GM23338 (cell line): ENCODE measurements around the gene TMEM187. TPM values are rescaled to one million over a fixed set of nuclear protein-coding genes. Genes with fewer than 3 reads are reported as not detected.

Experiments used
- ATAC-seq: fragments of 200-7000 bp; cut with Tn5 transposase; 3 replicates; pipeline ENCODE4 v1.9.1; 2020
- DNase-seq: peaks from one replicate; pipeline ENCODE4 v3.0.0-alpha.2; 2015; ENCODE audit warnings: low spot score
- H2AFZ ChIP-seq: fragments of 200-600 bp; sonication (generic); 2 replicates; pipeline ENCODE4 v1.8.0; 2016; ENCODE audit warnings: antibody characterized with exemption, mild to moderate bottlenecking, moderate library complexity
- H3F3A ChIP-seq: fragments of 200-600 bp; sonication (generic); replicated peaks from 2 replicates; pipeline ENCODE4 v1.8.0; 2017; ENCODE audit warnings: antibody characterized with exemption, mixed run types, low read depth
- H3K27ac ChIP-seq: fragments of 200-600 bp; sonication (generic); 2 replicates; pipeline ENCODE4 v1.6.1; 2016; ENCODE audit warnings: low read depth
- H3K27me3 ChIP-seq: fragments of 200-600 bp; sonication (generic); 2 replicates; pipeline ENCODE4 v1.8.0; 2016; ENCODE audit warnings: mild to moderate bottlenecking, mixed run types, moderate library complexity; ENCODE audit not compliant: insufficient read depth
- H3K36me3 ChIP-seq: fragments of 200-600 bp; sonication (generic); 2 replicates; pipeline ENCODE4 v1.8.0; 2016; ENCODE audit warnings: mild to moderate bottlenecking; ENCODE audit not compliant: insufficient read depth
- H3K4me1 ChIP-seq: fragments of 200-600 bp; sonication (generic); 2 replicates; pipeline ENCODE4 v1.8.0; 2016; ENCODE audit warnings: mild to moderate bottlenecking, moderate library complexity; ENCODE audit not compliant: insufficient read depth
- H3K4me2 ChIP-seq: fragments of 200-600 bp; sonication (generic); 2 replicates; pipeline ENCODE4 v1.7.1; 2017; ENCODE audit warnings: mixed run types
- H3K4me3 ChIP-seq: fragments of 200-600 bp; sonication (generic); 2 replicates; pipeline ENCODE4 v1.6.1; 2016; ENCODE audit warnings: mixed run types
- H3K79me2 ChIP-seq: fragments of 200-600 bp; sonication (generic); replicated peaks from 2 replicates; pipeline ENCODE4 v1.8.0; 2017; ENCODE audit warnings: mild to moderate bottlenecking; ENCODE audit not compliant: insufficient read depth
- H3K9me2 ChIP-seq: fragments of 200-600 bp; sonication (generic); 2 replicates; pipeline ENCODE4 v1.8.0; 2017; ENCODE audit not compliant: insufficient read depth
- H4K20me1 ChIP-seq: fragments of 200-600 bp; sonication (generic); replicated peaks from 2 replicates; pipeline ENCODE4 v1.8.0; 2017; ENCODE audit warnings: mild to moderate bottlenecking; ENCODE audit not compliant: insufficient read depth
- H3K27ac Mint-ChIP-seq: 2 replicates; pipeline ENCODE4 v1.8.0; 2020; ENCODE audit warnings: inconsistent platforms, mild to moderate bottlenecking, moderate library complexity, mixed read lengths
- H3K27me3 Mint-ChIP-seq: 3 replicates; pipeline ENCODE4 v1.8.0; 2022; ENCODE audit warnings: low read depth, mild to moderate bottlenecking, moderate library complexity, mixed read lengths, inconsistent platforms; ENCODE audit not compliant: insufficient read depth, poor library complexity
- H3K36me3 Mint-ChIP-seq: 3 replicates; pipeline ENCODE4 v1.8.0; 2021; ENCODE audit warnings: low read depth, mild to moderate bottlenecking, inconsistent platforms, moderate library complexity, mixed read lengths
- H3K4me1 Mint-ChIP-seq: 3 replicates; pipeline ENCODE4 v1.8.0; 2020; ENCODE audit warnings: mild to moderate bottlenecking, inconsistent platforms, mixed read lengths
- H3K4me3 Mint-ChIP-seq: 3 replicates; pipeline ENCODE4 v1.8.0; 2021; ENCODE audit warnings: moderate library complexity, mild to moderate bottlenecking, inconsistent platforms, mixed read lengths
- H3K9me3 Mint-ChIP-seq: 3 replicates; pipeline ENCODE4 v1.8.0; 2020; ENCODE audit warnings: moderate library complexity, mild to moderate bottlenecking, inconsistent platforms, mixed read lengths
- CREB1 ChIP-seq: fragments of 250-450 bp; sonication (Bioruptor Pico); IDR thresholded peaks from 2 replicates; pipeline ENCODE4 v1.5.0; 2020; ENCODE audit warnings: low read depth, mild to moderate bottlenecking, moderate library complexity
- EZH2 ChIP-seq: fragments of 200-600 bp; sonication (generic); IDR thresholded peaks from one replicate; pipeline ENCODE4 v1.8.0; 2017; ENCODE audit warnings: antibody characterized with exemption, mild to moderate bottlenecking, low read depth; ENCODE audit not compliant: unreplicated experiment
- EZH2phosphoT487 ChIP-seq: fragments of 200-600 bp; sonication (generic); IDR thresholded peaks from one replicate; pipeline ENCODE4 v1.8.1; 2018; ENCODE audit warnings: antibody characterized with exemption; ENCODE audit not compliant: unreplicated experiment
- JUNB ChIP-seq: IDR thresholded peaks from one replicate; pipeline ENCODE4 v1.6.1; 2016; ENCODE audit warnings: antibody characterized with exemption; ENCODE audit not compliant: unreplicated experiment
- NANOG ChIP-seq: IDR thresholded peaks from 2 replicates; pipeline ENCODE4 v1.6.1; 2016; ENCODE audit warnings: antibody characterized with exemption, borderline replicate concordance
- POLR2AphosphoS5 ChIP-seq: IDR thresholded peaks from 2 replicates; pipeline ENCODE4 v1.6.1; 2016; ENCODE audit warnings: antibody characterized with exemption, low read depth
- STAT1 ChIP-seq: IDR thresholded peaks from one replicate; pipeline ENCODE4 v1.6.1; 2016; ENCODE audit warnings: antibody characterized with exemption; ENCODE audit not compliant: unreplicated experiment
- ZNF114 ChIP-seq: fragments of 250-450 bp; sonication (Bioruptor Pico); IDR thresholded peaks from 2 replicates; pipeline ENCODE4 v1.5.0; 2020; ENCODE audit warnings: mild to moderate bottlenecking, moderate library complexity
- ZNF331 ChIP-seq: fragments of 250-450 bp; sonication (Bioruptor Pico); IDR thresholded peaks from 2 replicates; pipeline ENCODE4 v1.5.0; 2020; ENCODE audit warnings: low read depth, mild to moderate bottlenecking, moderate library complexity
- polyA plus RNA-seq: library from polyadenylated mRNA; unstranded; fragments of >200 nt; fragmentation: Nextera tagmentation; extraction: Ambion mirVana; gene quantifications from 2 replicates; pipeline ENCODE4 v1.2.1, GENCODE V29; 2016
- total RNA-seq: library from RNA; depleted of rRNA; stranded (reverse); fragments of >200 nt; shearing (Covaris generic); gene quantifications from 2 replicates; pipeline ENCODE4 v1.2.3, GENCODE V29; 2014
- TF ChIP-seq, protein P1 (sequence below): IDR thresholded peaks from 2 replicates; pipeline ENCODE4 v1.6.1; 2016; ENCODE audit warnings: antibody characterized with exemption
- TF ChIP-seq, protein P2 (sequence below): fragments of 250-450 bp; sonication (Bioruptor Pico); IDR thresholded peaks from 2 replicates; pipeline ENCODE4 v1.5.0; 2020; ENCODE audit warnings: mild to moderate bottlenecking, moderate library complexity
- TF ChIP-seq, protein P3 (sequence below): IDR thresholded peaks from one replicate; pipeline ENCODE4 v1.6.1; 2018; ENCODE audit warnings: antibody characterized with exemption; ENCODE audit not compliant: unreplicated experiment
- TF ChIP-seq, protein P4 (sequence below), 2 experiments: fragments of 200-600 bp in 1 of 2; sonication (generic) in 1 of 2; conservative IDR thresholded peaks; 2 replicates each; pipeline versions ENCODE4 v1.5.1 to v1.6.1; 2016 to 2017; ENCODE audit warnings: antibody characterized with exemption in 2 of 2, low read depth in 2 of 2, mild to moderate bottlenecking in 2 of 2, moderate library complexity in 1 of 2

TMEM187 gene
- total and polyA plus RNA-seq, 2 experiments from 2014 or later, result 2.5 to 4.4 TPM

DNA sequence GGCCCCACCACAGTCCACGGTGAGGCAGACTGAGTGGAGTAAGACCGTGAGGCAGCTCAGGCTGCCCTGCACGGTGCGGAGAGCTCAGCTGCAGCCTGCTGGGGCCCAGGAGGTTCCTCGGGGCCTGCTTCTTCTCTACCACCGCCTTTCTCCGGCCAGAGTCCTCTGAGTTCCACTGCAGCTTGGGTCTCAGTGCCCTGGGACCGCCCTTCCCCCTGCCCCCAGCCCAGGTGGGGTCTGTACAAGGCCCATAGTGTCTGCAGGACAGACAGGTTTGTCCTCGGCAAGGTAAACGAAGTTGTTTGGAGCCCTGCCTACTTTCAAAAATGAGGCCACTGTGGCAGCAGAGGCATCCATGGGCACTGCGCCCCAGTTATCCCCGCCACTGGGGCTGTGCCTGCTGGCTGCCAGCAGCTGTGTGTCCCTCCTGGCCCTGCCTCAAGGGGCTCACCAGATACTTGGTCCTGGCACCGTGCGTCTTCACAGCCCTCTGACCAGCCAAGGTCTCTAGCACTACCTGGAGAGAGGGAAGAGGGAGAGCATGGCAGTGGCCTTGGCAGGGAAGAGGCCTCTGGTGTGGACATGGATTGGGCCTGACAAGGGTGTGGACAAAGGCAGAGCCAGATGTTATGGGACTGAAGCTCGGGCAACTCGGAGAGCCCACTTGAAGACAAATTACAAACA lies 43.2 kb downstream of the TMEM187 start:
- no peaks in the 10 kb centered on the region for H3F3A ChIP-seq
- H3K9me2 ChIP-seq, result no peaks in the 10 kb centered on the region
- Mint-ChIP-seq H3K27ac (no peak overlapping the region), H3K27me3 (peaks cover 3% of the 10 kb centered on the region), H3K4me3 (no peak overlapping the region; the same call in 2 of the 3 replicates), H3K4me1 (peaks cover 20% of the 10 kb centered on the region), H3K36me3 (peaks cover 22% of the 10 kb centered on the region; the same call in 2 of the 3 replicates), H3K9me3 (no peaks in the 10 kb centered on the region)
- H3K79me2 ChIP-seq, result no peaks in the 10 kb centered on the region
- H3K4me3 ChIP-seq, result no peak overlapping the region
- peak; percentile 8; the same call in 2 of the 3 replicates for ATAC-seq
- H3K36me3 ChIP-seq, result no peaks in the 10 kb centered on the region
- no peak for DNase-seq
- TF ChIP-seq NANOG (no peak), STAT1 (no peak), ZNF114 (CRISPR knock-in tag) (no peak), POLR2AphosphoS5 (no peak), JUNB (no peak), EZH2 (no peak), CREB1 (CRISPR knock-in tag) (no peak), EZH2phosphoT487 (no peak), ZNF331 (no peak)
- TF ChIP-seq, protein P1, sequence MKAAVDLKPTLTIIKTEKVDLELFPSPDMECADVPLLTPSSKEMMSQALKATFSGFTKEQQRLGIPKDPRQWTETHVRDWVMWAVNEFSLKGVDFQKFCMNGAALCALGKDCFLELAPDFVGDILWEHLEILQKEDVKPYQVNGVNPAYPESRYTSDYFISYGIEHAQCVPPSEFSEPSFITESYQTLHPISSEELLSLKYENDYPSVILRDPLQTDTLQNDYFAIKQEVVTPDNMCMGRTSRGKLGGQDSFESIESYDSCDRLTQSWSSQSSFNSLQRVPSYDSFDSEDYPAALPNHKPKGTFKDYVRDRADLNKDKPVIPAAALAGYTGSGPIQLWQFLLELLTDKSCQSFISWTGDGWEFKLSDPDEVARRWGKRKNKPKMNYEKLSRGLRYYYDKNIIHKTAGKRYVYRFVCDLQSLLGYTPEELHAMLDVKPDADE, result no peak
- TF ChIP-seq, protein P2, sequence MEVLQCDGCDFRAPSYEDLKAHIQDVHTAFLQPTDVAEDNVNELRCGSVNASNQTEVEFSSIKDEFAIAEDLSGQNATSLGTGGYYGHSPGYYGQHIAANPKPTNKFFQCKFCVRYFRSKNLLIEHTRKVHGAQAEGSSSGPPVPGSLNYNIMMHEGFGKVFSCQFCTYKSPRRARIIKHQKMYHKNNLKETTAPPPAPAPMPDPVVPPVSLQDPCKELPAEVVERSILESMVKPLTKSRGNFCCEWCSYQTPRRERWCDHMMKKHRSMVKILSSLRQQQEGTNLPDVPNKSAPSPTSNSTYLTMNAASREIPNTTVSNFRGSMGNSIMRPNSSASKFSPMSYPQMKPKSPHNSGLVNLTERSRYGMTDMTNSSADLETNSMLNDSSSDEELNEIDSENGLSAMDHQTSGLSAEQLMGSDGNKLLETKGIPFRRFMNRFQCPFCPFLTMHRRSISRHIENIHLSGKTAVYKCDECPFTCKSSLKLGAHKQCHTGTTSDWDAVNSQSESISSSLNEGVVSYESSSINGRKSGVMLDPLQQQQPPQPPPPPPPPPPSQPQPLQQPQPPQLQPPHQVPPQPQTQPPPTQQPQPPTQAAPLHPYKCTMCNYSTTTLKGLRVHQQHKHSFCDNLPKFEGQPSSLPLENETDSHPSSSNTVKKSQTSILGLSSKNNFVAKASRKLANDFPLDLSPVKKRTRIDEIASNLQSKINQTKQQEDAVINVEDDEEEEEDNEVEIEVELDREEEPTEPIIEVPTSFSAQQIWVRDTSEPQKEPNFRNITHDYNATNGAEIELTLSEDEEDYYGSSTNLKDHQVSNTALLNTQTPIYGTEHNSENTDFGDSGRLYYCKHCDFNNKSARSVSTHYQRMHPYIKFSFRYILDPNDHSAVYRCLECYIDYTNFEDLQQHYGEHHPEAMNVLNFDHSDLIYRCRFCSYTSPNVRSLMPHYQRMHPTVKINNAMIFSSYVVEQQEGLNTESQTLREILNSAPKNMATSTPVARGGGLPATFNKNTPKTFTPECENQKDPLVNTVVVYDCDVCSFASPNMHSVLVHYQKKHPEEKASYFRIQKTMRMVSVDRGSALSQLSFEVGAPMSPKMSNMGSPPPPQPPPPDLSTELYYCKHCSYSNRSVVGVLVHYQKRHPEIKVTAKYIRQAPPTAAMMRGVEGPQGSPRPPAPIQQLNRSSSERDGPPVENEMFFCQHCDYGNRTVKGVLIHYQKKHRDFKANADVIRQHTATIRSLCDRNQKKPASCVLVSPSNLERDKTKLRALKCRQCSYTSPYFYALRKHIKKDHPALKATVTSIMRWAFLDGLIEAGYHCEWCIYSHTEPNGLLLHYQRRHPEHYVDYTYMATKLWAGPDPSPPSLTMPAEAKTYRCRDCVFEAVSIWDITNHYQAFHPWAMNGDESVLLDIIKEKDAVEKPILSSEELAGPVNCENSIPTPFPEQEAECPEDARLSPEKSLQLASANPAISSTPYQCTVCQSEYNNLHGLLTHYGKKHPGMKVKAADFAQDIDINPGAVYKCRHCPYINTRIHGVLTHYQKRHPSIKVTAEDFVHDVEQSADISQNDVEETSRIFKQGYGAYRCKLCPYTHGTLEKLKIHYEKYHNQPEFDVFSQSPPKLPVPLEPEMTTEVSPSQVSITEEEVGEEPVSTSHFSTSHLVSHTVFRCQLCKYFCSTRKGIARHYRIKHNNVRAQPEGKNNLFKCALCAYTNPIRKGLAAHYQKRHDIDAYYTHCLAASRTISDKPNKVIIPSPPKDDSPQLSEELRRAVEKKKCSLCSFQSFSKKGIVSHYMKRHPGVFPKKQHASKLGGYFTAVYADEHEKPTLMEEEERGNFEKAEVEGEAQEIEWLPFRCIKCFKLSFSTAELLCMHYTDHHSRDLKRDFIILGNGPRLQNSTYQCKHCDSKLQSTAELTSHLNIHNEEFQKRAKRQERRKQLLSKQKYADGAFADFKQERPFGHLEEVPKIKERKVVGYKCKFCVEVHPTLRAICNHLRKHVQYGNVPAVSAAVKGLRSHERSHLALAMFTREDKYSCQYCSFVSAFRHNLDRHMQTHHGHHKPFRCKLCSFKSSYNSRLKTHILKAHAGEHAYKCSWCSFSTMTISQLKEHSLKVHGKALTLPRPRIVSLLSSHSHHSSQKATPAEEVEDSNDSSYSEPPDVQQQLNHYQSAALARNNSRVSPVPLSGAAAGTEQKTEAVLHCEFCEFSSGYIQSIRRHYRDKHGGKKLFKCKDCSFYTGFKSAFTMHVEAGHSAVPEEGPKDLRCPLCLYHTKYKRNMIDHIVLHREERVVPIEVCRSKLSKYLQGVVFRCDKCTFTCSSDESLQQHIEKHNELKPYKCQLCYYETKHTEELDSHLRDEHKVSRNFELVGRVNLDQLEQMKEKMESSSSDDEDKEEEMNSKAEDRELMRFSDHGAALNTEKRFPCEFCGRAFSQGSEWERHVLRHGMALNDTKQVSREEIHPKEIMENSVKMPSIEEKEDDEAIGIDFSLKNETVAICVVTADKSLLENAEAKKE (CRISPR knock-in tag), result no peak
- TF ChIP-seq, protein P3, sequence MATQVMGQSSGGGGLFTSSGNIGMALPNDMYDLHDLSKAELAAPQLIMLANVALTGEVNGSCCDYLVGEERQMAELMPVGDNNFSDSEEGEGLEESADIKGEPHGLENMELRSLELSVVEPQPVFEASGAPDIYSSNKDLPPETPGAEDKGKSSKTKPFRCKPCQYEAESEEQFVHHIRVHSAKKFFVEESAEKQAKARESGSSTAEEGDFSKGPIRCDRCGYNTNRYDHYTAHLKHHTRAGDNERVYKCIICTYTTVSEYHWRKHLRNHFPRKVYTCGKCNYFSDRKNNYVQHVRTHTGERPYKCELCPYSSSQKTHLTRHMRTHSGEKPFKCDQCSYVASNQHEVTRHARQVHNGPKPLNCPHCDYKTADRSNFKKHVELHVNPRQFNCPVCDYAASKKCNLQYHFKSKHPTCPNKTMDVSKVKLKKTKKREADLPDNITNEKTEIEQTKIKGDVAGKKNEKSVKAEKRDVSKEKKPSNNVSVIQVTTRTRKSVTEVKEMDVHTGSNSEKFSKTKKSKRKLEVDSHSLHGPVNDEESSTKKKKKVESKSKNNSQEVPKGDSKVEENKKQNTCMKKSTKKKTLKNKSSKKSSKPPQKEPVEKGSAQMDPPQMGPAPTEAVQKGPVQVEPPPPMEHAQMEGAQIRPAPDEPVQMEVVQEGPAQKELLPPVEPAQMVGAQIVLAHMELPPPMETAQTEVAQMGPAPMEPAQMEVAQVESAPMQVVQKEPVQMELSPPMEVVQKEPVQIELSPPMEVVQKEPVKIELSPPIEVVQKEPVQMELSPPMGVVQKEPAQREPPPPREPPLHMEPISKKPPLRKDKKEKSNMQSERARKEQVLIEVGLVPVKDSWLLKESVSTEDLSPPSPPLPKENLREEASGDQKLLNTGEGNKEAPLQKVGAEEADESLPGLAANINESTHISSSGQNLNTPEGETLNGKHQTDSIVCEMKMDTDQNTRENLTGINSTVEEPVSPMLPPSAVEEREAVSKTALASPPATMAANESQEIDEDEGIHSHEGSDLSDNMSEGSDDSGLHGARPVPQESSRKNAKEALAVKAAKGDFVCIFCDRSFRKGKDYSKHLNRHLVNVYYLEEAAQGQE, result no peak
- TF ChIP-seq, protein P4, sequence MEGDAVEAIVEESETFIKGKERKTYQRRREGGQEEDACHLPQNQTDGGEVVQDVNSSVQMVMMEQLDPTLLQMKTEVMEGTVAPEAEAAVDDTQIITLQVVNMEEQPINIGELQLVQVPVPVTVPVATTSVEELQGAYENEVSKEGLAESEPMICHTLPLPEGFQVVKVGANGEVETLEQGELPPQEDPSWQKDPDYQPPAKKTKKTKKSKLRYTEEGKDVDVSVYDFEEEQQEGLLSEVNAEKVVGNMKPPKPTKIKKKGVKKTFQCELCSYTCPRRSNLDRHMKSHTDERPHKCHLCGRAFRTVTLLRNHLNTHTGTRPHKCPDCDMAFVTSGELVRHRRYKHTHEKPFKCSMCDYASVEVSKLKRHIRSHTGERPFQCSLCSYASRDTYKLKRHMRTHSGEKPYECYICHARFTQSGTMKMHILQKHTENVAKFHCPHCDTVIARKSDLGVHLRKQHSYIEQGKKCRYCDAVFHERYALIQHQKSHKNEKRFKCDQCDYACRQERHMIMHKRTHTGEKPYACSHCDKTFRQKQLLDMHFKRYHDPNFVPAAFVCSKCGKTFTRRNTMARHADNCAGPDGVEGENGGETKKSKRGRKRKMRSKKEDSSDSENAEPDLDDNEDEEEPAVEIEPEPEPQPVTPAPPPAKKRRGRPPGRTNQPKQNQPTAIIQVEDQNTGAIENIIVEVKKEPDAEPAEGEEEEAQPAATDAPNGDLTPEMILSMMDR (conservative IDR thresholded peaks at IDR 0.05; ENCODE audit: low read depth in 2 of 2), result no peak
- H3K27ac ChIP-seq, result no peak overlapping the region
- no peak overlapping the region for H3K4me2 ChIP-seq
- H2AFZ ChIP-seq, result no peak overlapping the region
- H3K27me3 ChIP-seq, result no peaks in the 10 kb centered on the region
- no peaks in the 10 kb centered on the region for H3K4me1 ChIP-seq
- no peaks in the 10 kb centered on the region for H4K20me1 ChIP-seq
